Mesothelial cell of epicardium (in vitro differentiated cells): Measurements from ENCODE around the gene RASGRF2. TPM values are rescaled to one million over a fixed set of nuclear protein-coding genes. Genes with fewer than 3 reads are reported as not detected.

Experiments used
- DNase-seq, 2 experiments: peaks; one replicate each; pipeline ENCODE4 v3.0.0; 2021; ENCODE audit warnings: low spot score in 2 of 2; ENCODE audit not compliant: unreplicated experiment in 2 of 2
- H3K27ac Mint-ChIP-seq: 2 replicates; pipeline ENCODE4 v1.8.0; 2021; ENCODE audit warnings: mixed read lengths
- H3K27me3 Mint-ChIP-seq: 2 replicates; pipeline ENCODE4 v1.8.0; 2021; ENCODE audit warnings: low read depth, mixed read lengths
- H3K36me3 Mint-ChIP-seq: 2 replicates; pipeline ENCODE4 v1.8.0; 2021; ENCODE audit warnings: mixed read lengths
- H3K4me1 Mint-ChIP-seq: 2 replicates; pipeline ENCODE4 v1.8.0; 2021; ENCODE audit warnings: mixed read lengths
- H3K4me3 Mint-ChIP-seq: 2 replicates; pipeline ENCODE4 v1.8.0; 2021; ENCODE audit warnings: mild to moderate bottlenecking, moderate library complexity, mixed read lengths
- H3K9me3 Mint-ChIP-seq: 2 replicates; pipeline ENCODE4 v1.8.0; 2021; ENCODE audit warnings: mixed read lengths
- CTCF ChIP-seq: fragments of 200-600 bp; sonication (generic); IDR thresholded peaks from one replicate; pipeline ENCODE4 v1.5.0; 2021; ENCODE audit warnings: antibody characterized with exemption; ENCODE audit not compliant: unreplicated experiment
- total RNA-seq: library from RNA; stranded (reverse); gene quantifications from 3 replicates; pipeline ENCODE4 v1.2.1, GENCODE V29; 2021

The RASGRF2 gene
- total RNA-seq, 1 donor from 2014 or later, result 5.7 TPM

- Mint-ChIP-seq H3K4me1 (peaks cover 15% of the 10 kb centered on the region), H3K36me3 (peaks cover 7% of the 10 kb centered on the region), H3K27me3 (no peaks in the 10 kb centered on the region), H3K9me3 (no peaks in the 10 kb centered on the region), H3K4me3 (no peak overlapping the region), H3K27ac (no peak overlapping the region)
- no peak for DNase-seq
- TF ChIP-seq CTCF, result no peak
Measured at GRCh38 chr5:81069990-81070389, 109.8 kb downstream of the RASGRF2 start.

- no peak for DNase-seq
- no peak for TF ChIP-seq CTCF
- Mint-ChIP-seq H3K36me3 (peaks cover 7% of the 10 kb centered on the region), H3K4me3 (no peak overlapping the region), H3K27ac (no peak overlapping the region), H3K27me3 (no peaks in the 10 kb centered on the region), H3K9me3 (no peaks in the 10 kb centered on the region), H3K4me1 (peaks cover 10% of the 10 kb centered on the region)
Measured at GRCh38 chr5:81070571-81071255, 110.5 kb downstream of the RASGRF2 start.

GRCh38 chr5:81075041-81075440, 114.9 kb downstream of the RASGRF2 start:
- peaks cover 15% of the 10 kb centered on the region for H3K9me3 Mint-ChIP-seq
- no peak overlapping the region for H3K27ac Mint-ChIP-seq
- peaks cover 15% of the 10 kb centered on the region for H3K36me3 Mint-ChIP-seq

GRCh38 chr5:81077105-81077504, 116.9 kb downstream of the RASGRF2 start:
- H3K36me3 Mint-ChIP-seq, result peaks cover 15% of the 10 kb centered on the region
- TF ChIP-seq CTCF, result no peak
- H3K4me3 Mint-ChIP-seq, result no peak overlapping the region
- no peaks in the 10 kb centered on the region for H3K27me3 Mint-ChIP-seq
- H3K27ac Mint-ChIP-seq, result no peak overlapping the region
- no peaks in the 10 kb centered on the region for H3K4me1 Mint-ChIP-seq
- DNase-seq, result no peak
- peaks cover 15% of the 10 kb centered on the region for H3K9me3 Mint-ChIP-seq

More at GRCh38 chr5:81075041-81075440, 114.9 kb downstream of the RASGRF2 start:
- TF ChIP-seq CTCF, result no peak
- Mint-ChIP-seq H3K27me3 (no peaks in the 10 kb centered on the region), H3K4me3 (no peak overlapping the region), H3K4me1 (no peaks in the 10 kb centered on the region)
- DNase-seq, result no peak

- Mint-ChIP-seq H3K4me1 (no peaks in the 10 kb centered on the region), H3K36me3 (peaks cover 11% of the 10 kb centered on the region), H3K27ac (no peak overlapping the region), H3K9me3 (peaks cover 15% of the 10 kb centered on the region), H3K27me3 (no peaks in the 10 kb centered on the region), H3K4me3 (no peak overlapping the region)
- no peak for TF ChIP-seq CTCF
- no peak for DNase-seq
Measured at GRCh38 chr5:81078930-81079329, 118.8 kb downstream of the RASGRF2 start.
